Gastrocnemius medialis (tissue), 4 donors: ENCODE measurements around the gene BCL11B.

Source experiments
- CTCF ChIP-seq, 5 experiments: fragments of 450-650 bp in 3 of 5; fragments of 200-600 bp in 2 of 5; sonication (generic) in 2 of 5; IDR thresholded peaks in 4 of 5; conservative IDR thresholded peaks in 1 of 5; 1 replicate in 4 of 5; 2 replicates in 1 of 5; pipeline ENCODE4 v1.5.1; 2016 to 2019; ENCODE audit warnings: antibody characterized with exemption in 5 of 5, mild to moderate bottlenecking in 3 of 5, moderate library complexity in 3 of 5
- POLR2A ChIP-seq, 2 donors: fragments of 450-650 bp; IDR thresholded peaks; one replicate each; pipeline ENCODE4 v1.6.1; 2017; ENCODE audit warnings: antibody characterized with exemption in 2 of 2, mild to moderate bottlenecking in 2 of 2, moderate library complexity in 2 of 2

GRCh38 chr14:99174770-99175319 lies 97.2 kb downstream of the BCL11B start:
- TF ChIP-seq CTCF (IDR thresholded peaks at IDR 0.05 in 4 of 5, conservative IDR thresholded peaks at IDR 0.05 in 1 of 5) (no peak), POLR2A (IDR thresholded peaks at IDR 0.05) (no peak)
